GM21576 (cell line): Measurements from ENCODE around the gene SGPL1.
"Not testable (repeated sequence)": the region's sequence is repeated elsewhere in the genome, so short reads cannot be mapped to it uniquely, and the experiment has no call there.

Experiments used
- ATAC-seq: cut with Tn5 transposase; IDR thresholded peaks from one replicate; pipeline ENCODE4 v1.9.1; 2021; ENCODE audit warnings: mild to moderate bottlenecking, moderate library complexity; ENCODE audit not compliant: unreplicated experiment

The SGPL1 gene

GRCh38 chr10:70838270-70838805, 22.6 kb downstream of the SGPL1 start:
- ATAC-seq, result no peak

GRCh38 chr10:70840836-70841235, 25.1 kb downstream of the SGPL1 start:
- no peak for ATAC-seq

- no peak for ATAC-seq
These were observed 27.6 kb downstream of the SGPL1 start for GRCh38 chr10:70843333-70843732.

- ATAC-seq, result no peak
These were observed 28.2 kb downstream of the SGPL1 start for GRCh38 chr10:70843776-70844489.

GRCh38 chr10:70845256-70845655, 29.5 kb downstream of the SGPL1 start:
- no peak for ATAC-seq

- no peak for ATAC-seq
These were observed 30.1 kb downstream of the SGPL1 start for GRCh38 chr10:70845816-70846215.

- no peak for ATAC-seq
These were observed 31.0 kb downstream of the SGPL1 start for GRCh38 chr10:70846795-70847194.

GRCh38 chr10:70847659-70848360, 32.1 kb downstream of the SGPL1 start:
- ATAC-seq, result no peak

GRCh38 chr10:70849582-70850016, 33.9 kb downstream of the SGPL1 start:
- ATAC-seq, result no peak

- no peak for ATAC-seq
These were observed 34.3 kb downstream of the SGPL1 start for GRCh38 chr10:70850097-70850496.

- no peak for ATAC-seq
These were observed 36.1 kb downstream of the SGPL1 start for GRCh38 chr10:70851597-70852475.

GRCh38 chr10:70853038-70853437, 37.3 kb downstream of the SGPL1 start:
- no peak for ATAC-seq

- ATAC-seq, result no peak
These were observed 37.7 kb downstream of the SGPL1 start for GRCh38 chr10:70853457-70853856.

GRCh38 chr10:70856454-70856853, 40.7 kb downstream of the SGPL1 start:
- no peak for ATAC-seq

GRCh38 chr10:70858759-70859158, 43.0 kb downstream of the SGPL1 start:
- no peak for ATAC-seq

GRCh38 chr10:70861495-70862197, 45.9 kb downstream of the SGPL1 start:
- not testable (repeated sequence) for ATAC-seq

GRCh38 chr10:70863470-70864160, 47.9 kb downstream of the SGPL1 start:
- ATAC-seq, result no peak

GRCh38 chr10:70864935-70865334, 49.2 kb downstream of the SGPL1 start:
- no peak for ATAC-seq

- ATAC-seq, result no peak
These were observed 50.7 kb downstream of the SGPL1 start for GRCh38 chr10:70866424-70866823.

GRCh38 chr10:70872291-70872690, 56.5 kb downstream of the SGPL1 start:
- ATAC-seq, result no peak
